Fibroblast of skin of right biceps (primary cell): Measurements from ENCODE around the gene NDUFB8.
"Not testable (repeated sequence)": the region's sequence is repeated elsewhere in the genome, so short reads cannot be mapped to it uniquely, and the experiment has no call there.

ENCODE experiments used
- DNase-seq: peaks from one replicate; pipeline ENCODE4 v3.0.0-alpha.2; 2013

Gene NDUFB8

DNA sequence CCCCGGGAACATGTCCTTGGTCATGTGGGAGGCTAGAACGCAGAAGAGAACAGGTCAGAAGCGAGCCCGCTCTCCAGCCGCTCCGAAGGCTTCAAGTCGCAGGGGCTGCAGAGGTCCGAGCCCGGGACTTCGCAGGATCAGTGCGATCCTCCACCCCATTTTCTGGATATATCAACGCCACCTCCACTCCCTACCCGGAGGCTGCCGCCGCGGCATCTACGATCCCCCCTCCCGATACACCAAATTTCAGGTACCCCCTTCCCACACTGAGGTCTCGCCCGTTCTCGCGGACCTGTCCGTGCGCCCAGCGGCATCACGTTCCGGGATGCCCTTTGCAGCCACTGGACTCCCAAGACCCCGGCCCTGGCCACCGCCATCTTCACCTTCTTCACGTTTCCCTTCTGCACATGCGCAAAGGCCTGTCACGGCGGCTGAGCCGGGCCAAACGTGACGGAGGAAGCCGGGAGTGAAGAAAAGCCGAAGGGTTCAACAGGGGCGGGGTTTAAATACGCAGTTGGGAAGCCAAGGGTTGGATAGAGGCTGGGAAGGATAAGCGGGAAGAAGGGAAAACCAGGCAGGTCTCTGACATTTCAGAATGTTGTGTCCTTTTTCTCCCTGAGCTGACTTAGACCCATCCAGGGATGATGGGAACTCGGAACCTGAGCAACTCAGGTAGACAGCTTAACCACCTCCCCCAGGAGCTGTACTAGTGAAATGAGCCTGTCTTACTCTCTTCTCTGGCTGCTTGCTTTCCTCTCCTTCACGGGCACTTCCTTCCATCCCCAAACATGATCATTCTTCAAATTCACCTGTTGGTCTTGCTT is at the start of gene NDUFB8:
Gene NDUFB8, minus strand, starts transcription at position 397 of the 824 bp plus-strand sequence. Its CDS starts 20 bp downstream, at position 377.
- DNase-seq, result peak; percentile 81

DNA sequence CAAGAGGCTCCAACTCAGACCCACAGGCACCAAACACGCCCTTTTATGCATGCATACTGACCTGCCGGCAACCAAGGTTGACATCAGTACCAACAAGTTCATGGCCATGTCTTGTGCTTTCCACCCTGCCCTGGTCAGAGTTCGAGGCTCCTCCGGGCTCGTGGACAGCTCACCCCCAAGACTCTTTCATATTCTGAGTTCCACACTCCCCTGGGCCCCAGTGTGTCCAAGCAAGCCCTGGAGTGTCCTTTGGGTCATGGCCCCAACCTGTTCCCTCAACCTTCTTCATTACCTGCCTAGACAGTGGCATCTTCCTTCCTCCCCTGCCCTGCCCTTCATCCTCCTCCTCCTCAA is 46.6 kb upstream of the NDUFB8 start:
- no peak for DNase-seq

DNA sequence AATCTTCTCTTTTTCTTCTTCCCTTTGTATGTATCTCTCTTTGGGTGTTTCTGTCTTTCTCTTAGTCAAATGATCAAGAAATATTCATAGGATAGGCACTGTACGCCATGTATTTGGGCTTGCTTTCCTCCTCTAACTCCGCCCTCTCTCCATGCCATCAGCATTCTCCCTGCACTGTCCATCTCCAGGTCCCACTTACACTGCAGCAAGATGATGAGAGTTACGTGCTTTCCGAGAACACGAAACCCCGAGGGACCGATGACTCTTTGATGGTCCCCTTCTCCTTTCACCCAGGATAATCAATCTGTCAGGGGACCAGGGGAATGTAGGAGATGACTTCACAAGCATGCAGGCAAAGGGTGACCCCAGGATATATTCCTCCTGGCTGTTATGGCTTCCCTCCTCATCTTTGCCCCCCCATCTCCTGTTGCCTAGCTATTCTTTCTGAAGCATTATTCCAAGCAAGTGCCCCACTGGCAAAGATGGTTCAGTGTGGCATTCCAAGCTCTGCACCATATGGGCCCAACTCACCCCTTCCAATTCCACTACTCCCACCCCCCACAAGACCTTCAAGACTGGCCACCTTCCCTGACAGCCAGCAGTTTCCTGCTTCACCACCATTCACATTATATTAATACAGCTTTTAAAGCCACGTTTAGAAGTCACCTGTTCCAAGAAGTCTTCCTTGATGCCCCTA is 46.1 kb upstream of the NDUFB8 start:
- DNase-seq, result no peak

DNA sequence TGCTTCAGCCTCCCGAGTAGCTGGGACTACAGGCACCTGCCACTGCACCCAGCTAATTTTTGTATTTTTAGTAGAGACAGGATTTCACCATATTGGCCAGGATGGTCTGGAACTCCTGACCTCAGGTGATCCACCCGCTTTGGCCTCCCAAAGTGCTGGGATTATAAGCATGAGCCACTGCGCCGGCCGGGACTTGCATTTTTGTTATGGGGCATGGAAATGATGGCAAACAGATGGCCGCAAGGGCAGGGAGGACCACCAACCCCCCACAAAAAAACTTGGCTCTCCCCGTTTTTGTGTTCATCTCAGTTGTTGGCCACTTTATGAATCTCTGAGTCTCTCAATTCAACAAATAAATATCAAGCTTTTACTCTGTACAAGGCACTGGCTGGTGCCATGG is 45.5 kb upstream of the NDUFB8 start:
- DNase-seq, result not testable (repeated sequence)

- no peak for DNase-seq
Measured at GRCh38 chr10:100571084-100571856, 41.6 kb upstream of the NDUFB8 start.

DNA sequence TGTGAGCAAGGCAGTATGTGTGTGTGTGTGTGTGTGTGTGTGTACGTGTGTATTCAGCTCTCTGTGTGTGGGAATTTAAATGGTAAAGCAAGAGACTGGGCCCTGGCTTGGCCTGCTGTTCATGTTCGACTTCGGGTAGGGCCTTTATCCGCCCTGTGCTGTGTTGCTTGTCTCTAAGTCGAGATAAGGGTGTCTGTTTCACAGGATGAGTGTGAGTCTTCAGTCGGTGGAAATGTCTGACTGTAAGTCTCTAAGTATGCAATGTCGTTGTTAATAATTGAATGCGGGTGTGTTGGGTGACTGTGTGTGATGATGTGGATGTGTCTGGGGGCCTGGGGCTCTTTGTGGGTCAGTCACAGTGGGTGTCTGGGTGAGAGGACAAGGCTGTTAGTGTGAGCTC is 40.8 kb upstream of the NDUFB8 start:
- no peak for DNase-seq

GRCh38 chr10:100569687-100570481 is 40.2 kb upstream of the NDUFB8 start:
- no peak for DNase-seq

- DNase-seq, result no peak
Measured at GRCh38 chr10:100568912-100569311, 39.2 kb upstream of the NDUFB8 start.

GRCh38 chr10:100567826-100568225 is 38.2 kb upstream of the NDUFB8 start:
- DNase-seq, result no peak

- no peak for DNase-seq
Measured at GRCh38 chr10:100567249-100567648, 37.6 kb upstream of the NDUFB8 start.

DNA sequence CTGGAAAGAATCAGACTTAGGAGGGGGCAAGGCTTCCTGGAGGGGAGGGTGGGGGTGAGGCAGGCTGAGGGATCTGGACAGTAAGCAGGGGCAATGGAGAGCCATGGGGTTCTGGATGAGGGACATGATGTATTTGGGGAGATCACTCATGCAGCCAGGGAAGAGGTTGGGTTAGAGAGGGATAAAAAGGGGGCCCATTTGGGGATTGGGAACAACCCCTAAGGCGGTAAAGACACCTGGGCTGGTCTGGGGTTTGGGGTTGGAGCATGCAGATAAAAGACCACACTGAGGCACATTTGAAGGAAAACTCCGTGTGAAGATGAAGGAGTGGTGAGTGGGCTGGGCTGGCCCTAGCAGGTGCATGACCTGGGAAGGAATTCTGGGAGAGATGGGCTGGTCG is 36.9 kb upstream of the NDUFB8 start:
- DNase-seq, result no peak

DNA sequence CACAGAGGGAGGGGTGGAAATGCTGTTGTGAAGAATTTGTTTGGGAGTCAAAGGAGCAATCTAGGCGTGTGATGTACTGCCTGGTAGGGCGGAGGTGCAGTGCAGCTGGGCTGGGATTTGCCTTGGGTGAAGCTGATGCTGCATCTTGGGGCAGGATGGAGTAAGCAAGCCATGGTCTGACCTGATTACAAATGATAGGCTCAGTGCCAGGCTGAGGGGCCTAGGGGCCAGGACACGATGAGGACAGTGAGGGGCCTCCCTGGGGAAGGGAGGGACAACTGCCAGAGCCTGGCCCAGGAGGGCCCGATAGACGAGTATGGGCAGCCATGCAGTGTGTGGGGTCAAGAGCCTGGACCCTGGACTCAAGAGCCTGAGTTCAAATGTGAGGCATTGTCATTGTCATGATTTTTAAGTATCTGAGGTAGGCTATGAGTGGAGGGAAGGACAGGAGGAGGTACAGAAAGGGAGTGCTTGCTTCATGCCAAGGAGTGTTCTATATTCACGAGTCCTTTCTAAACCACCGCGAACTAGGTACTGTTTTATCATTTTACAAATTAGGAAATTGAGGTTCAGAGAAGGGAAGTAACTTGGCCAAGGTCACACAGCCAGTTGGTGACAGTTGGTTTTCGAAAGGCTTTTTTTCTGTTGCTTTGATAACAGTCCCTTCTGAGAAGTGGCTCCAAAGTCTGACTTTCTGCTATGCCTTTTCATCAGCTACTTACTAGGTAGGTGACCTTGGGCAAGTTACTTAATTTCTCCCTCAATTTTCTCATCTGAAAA is 35.7 kb upstream of the NDUFB8 start:
- DNase-seq, result no peak

DNA sequence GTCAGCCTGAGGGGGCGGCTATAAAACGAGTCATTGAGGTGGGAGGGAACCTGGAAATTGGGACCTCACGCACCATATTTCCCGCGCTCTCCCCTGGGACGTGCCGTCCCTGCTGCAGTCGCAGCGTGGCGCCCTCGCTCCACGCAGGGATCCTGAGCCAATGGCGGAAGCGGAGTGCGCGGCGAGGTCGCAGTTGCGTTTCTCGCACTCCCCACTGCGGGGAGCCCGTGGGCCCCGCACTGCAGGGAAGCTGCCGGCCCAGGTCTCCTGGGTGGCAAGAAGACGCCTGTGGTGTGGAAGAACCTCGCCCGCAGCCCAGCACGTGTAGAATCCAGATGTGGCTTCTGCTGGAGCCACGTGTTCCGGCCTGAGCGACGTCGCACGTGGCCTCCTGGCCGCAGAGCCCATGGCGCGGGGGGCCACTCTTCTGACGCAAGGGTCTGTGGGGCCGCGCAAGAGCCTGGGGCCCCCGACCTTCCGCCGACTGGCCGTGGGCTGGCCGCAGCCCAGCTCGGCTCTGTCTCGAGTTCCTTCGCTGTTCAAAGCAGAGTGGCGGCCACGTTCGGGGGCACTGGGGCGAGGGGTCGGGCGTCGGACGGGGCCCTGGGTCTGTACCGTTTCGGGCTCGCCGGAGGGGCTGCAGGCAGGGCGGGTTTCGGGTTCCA is 32.5 kb upstream of the NDUFB8 start:
- DNase-seq, result peak; percentile 78

DNA sequence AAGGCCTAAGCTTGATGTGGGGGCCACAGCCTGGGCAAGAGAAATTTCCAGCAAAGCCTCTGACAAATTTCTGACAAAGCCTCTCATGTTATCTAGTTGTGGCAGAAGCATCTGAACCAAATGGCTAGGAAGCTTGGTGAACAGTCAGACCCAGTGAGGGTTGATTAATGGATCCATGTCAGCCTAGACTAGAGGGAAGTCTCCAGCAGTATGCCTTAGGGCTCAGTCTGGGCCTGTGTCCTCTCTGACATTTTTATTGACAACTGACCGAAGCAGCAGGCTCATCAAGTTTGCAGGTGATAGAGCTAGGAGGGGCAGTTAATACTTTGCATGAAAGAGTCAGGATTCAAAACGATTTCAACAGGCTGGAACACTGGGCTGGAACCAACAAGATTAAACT is 31.3 kb upstream of the NDUFB8 start:
- DNase-seq, result no peak

GRCh38 chr10:100560248-100560647 is 30.6 kb upstream of the NDUFB8 start:
- DNase-seq, result no peak

GRCh38 chr10:100554902-100555301 is 25.2 kb upstream of the NDUFB8 start:
- DNase-seq, result no peak

GRCh38 chr10:100553929-100554328 is 24.3 kb upstream of the NDUFB8 start:
- DNase-seq, result no peak

- no peak for DNase-seq
Measured at GRCh38 chr10:100551738-100552137, 22.1 kb upstream of the NDUFB8 start.

DNA sequence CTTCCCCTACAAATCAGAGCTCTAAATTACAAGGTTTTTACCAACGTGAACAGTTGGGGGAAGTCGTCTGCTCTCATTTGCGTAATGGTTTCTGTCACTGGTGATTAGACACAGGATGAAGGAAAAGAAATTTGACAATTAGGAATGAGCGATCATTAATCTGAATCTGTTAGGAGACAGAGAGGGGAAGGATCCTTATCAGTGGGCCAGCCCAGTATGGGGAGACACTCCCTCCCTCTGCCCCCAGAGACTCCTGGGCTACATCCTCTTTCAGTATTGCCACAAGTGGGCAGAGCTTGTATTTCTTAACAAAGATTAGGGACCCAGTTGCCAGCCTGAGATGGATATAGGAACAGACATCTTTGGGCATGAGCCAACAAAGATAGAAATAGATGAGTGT is 21.5 kb upstream of the NDUFB8 start:
- no peak for DNase-seq

GRCh38 chr10:100544950-100545349 is 15.3 kb upstream of the NDUFB8 start:
- no peak for DNase-seq

DNA sequence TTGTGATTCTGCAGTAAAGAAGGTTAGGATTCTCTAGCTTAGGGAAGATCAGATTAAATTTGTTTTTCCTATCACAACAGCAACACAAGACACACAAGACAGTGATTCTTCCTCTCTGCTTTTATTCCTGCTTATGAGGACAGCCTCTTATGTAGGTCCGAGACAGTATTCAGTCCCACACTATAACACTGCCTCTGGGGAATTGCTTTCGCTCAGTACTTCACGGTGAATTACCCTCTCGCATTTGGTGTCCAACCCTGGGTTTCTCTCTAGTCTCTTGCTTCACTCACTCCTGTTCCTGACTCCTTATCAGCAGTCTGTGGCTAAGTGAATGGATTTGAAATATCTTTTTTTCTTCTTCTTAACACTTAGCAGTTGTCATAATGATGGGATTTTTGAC is 7.8 kb upstream of the NDUFB8 start:
- DNase-seq, result no peak
